Esophagus squamous epithelium (tissue), 4 donors: ENCODE data around the gene IFNK.

Experiments used
- POLR2A ChIP-seq, 4 donors: fragments of 450-650 bp; IDR thresholded peaks; one replicate each; pipeline ENCODE4 v1.6.1; 2017; ENCODE audit warnings: antibody characterized with exemption in 4 of 4, mild to moderate bottlenecking in 4 of 4, moderate library complexity in 3 of 4
- TF ChIP-seq, protein P1 (sequence below), 6 experiments: fragments of 450-650 bp in 4 of 6; fragments of 200-600 bp in 2 of 6; sonication (generic) in 2 of 6; IDR thresholded peaks; one replicate each; pipeline ENCODE4 v1.5.1; 2016 to 2019; ENCODE audit warnings: antibody characterized with exemption in 6 of 6, mild to moderate bottlenecking in 4 of 6, moderate library complexity in 4 of 6

DNA sequence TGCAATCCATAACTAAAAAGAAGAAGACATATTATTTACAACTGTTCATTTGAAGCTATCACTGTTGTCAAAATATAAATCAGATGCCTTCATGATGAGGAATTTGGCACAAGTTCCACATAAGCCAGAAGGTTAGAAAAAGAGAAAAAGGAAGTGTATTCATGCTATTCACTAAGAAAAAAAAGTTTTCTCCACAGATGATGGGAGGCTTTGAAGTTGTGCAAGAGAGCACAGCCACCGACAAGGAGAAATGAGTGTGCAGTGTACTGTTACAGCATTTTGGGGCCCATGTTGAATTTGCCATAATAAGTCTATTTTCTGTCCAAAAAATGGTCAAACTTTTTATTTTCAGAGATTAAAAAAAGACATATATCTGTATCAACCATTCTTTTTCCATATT lies 32.9 kb upstream of the IFNK start:
- TF ChIP-seq, protein P1, sequence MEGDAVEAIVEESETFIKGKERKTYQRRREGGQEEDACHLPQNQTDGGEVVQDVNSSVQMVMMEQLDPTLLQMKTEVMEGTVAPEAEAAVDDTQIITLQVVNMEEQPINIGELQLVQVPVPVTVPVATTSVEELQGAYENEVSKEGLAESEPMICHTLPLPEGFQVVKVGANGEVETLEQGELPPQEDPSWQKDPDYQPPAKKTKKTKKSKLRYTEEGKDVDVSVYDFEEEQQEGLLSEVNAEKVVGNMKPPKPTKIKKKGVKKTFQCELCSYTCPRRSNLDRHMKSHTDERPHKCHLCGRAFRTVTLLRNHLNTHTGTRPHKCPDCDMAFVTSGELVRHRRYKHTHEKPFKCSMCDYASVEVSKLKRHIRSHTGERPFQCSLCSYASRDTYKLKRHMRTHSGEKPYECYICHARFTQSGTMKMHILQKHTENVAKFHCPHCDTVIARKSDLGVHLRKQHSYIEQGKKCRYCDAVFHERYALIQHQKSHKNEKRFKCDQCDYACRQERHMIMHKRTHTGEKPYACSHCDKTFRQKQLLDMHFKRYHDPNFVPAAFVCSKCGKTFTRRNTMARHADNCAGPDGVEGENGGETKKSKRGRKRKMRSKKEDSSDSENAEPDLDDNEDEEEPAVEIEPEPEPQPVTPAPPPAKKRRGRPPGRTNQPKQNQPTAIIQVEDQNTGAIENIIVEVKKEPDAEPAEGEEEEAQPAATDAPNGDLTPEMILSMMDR (IDR thresholded peaks at IDR 0.05) = no peak
- no peak for TF ChIP-seq POLR2A (IDR thresholded peaks at IDR 0.05)
